Body of pancreas (tissue), 4 donors: ENCODE measurements around the gene NOB1. TPM values are rescaled to one million over a fixed set of nuclear protein-coding genes. Genes with fewer than 3 reads are reported as not detected.

Source experiments
- ATAC-seq: fragments of 150-250 bp; one replicate; pipeline ENCODE4 v1.9.1; 2016
- DNase-seq, 4 donors: peaks; one replicate each; pipeline ENCODE4 v3.0.0-alpha.2; 2019
- H3K27ac ChIP-seq, 4 donors: fragments of 200-600 bp; sonication (generic); 1 replicate in 3 of 4; 2 replicates in 1 of 4; pipeline versions ENCODE4 v1.5.1 to v1.6.1; 2016 to 2019; ENCODE audit warnings: mild to moderate bottlenecking in 1 of 4, mixed read lengths in 1 of 4, moderate library complexity in 1 of 4
- H3K27me3 ChIP-seq, 2 donors: fragments of 200-600 bp; sonication (generic); one replicate each; pipeline ENCODE4 v1.6.0; 2016; ENCODE audit warnings: mild to moderate bottlenecking in 1 of 2
- H3K36me3 ChIP-seq, 2 donors: fragments of 200-600 bp; sonication (generic); replicated peaks in 1 of 2; 2 replicates each; pipeline ENCODE4 v1.5.1; 2016; ENCODE audit warnings: low read depth in 2 of 2; ENCODE audit not compliant: insufficient read depth in 1 of 2
- H3K4me1 ChIP-seq: fragments of 200-600 bp; sonication (generic); one replicate; pipeline ENCODE4 v1.6.0; 2016
- H3K4me3 ChIP-seq, 2 donors: fragments of 200-600 bp; sonication (generic); 1 replicate in 1 of 2; 2 replicates in 1 of 2; pipeline ENCODE4 v1.5.1; 2016 to 2019
- H3K9me3 ChIP-seq, 3 donors: fragments of 200-600 bp; sonication (generic); 1 replicate in 2 of 3; 2 replicates in 1 of 3; pipeline ENCODE4 v1.5.1; 2016
- POLR2A ChIP-seq, 3 donors: fragments of 450-650 bp; IDR thresholded peaks; one replicate each; pipeline ENCODE4 v1.6.1; 2016; ENCODE audit warnings: antibody characterized with exemption in 3 of 3, mild to moderate bottlenecking in 2 of 3
- WGBS, 2 donors: methylation state at CpG; one replicate each; pipeline ENCODE4 v1.1.5; 2017; 5-methylcytosine and 5-hydroxymethylcytosine counted together
- intact Hi-C: fragments of 100-400 bp; cut with DNase I; formaldehyde crosslinking; loops from one replicate; pipeline ENCODE4 v1.15.1; 2023
- total RNA-seq, 2 donors: library from RNA; depleted of rRNA; stranded (reverse); fragments of >200 nt; gene quantifications; one replicate each; pipeline ENCODE4 v1.1.0, GENCODE V29; 2016
- TF ChIP-seq, protein P1 (sequence below), 7 experiments: fragments of 450-650 bp in 4 of 7; fragments of 200-600 bp in 3 of 7; sonication (generic) in 3 of 7; IDR thresholded peaks; one replicate each; pipeline ENCODE4 v1.5.1; 2016 to 2019; ENCODE audit warnings: antibody characterized with exemption in 7 of 7

NOB1 gene
- total RNA-seq, 2 donors from 2014 or later = 28.0 to 69.0 TPM

DNA sequence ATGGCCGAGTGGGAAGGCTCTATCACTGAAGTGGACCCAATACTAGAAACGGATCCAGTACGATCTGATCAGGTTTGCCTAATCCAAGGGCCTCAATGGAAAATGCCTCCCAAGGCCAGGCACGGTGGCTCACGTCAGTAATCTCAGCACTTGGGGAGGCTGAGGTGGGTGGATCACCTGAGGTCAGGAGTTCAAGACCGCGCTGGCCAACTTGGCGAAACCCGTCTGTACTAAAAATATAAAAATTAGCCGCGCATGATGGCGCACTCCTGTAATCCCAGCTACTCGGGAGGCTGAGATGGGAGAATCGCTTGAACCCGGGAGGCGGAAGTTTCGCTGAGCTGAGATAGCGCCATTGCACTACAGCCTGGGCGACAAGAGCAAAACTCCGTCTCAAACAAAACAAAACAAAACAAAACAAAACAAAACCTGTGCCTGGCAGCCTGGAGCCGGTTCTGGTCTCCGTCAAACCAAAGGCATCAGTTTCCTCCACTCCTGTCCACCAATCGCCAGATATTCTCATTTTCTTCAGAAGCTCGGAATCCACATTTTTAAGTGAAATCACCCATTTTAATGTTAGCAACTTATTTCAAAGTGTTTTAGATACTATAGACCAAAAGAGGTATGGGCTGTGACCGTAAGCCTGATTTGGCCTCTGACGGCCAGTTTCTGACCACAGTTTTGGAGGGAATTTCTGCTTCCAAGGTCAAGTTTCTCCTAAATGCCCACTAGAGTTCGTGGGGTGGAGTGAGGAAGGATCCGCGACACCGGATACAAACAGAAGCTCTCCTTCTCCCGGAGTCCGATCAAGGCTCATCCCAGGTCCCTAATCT, 29.0 kb downstream of the NOB1 start:
- Histone ChIP-seq H3K4me1 (peaks cover 15% of the 10 kb centered on the region), H3K27ac (peak overlapping the region; percentile 8 to 72 (median 41)), H3K27me3 (no peaks in the 10 kb centered on the region), H3K4me3 (peak overlapping the region; percentile 9 to 27), H3K9me3 (no peaks in the 10 kb centered on the region), H3K36me3 (no peaks in the 10 kb centered on the region)
- no peak for DNase-seq
- intact Hi-C loops = no loop called here
- no peak for TF ChIP-seq POLR2A (IDR thresholded peaks at IDR 0.05)
- TF ChIP-seq, protein P1, sequence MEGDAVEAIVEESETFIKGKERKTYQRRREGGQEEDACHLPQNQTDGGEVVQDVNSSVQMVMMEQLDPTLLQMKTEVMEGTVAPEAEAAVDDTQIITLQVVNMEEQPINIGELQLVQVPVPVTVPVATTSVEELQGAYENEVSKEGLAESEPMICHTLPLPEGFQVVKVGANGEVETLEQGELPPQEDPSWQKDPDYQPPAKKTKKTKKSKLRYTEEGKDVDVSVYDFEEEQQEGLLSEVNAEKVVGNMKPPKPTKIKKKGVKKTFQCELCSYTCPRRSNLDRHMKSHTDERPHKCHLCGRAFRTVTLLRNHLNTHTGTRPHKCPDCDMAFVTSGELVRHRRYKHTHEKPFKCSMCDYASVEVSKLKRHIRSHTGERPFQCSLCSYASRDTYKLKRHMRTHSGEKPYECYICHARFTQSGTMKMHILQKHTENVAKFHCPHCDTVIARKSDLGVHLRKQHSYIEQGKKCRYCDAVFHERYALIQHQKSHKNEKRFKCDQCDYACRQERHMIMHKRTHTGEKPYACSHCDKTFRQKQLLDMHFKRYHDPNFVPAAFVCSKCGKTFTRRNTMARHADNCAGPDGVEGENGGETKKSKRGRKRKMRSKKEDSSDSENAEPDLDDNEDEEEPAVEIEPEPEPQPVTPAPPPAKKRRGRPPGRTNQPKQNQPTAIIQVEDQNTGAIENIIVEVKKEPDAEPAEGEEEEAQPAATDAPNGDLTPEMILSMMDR (IDR thresholded peaks at IDR 0.05) = no peak
- WGBS, 2 donors = 61% methylated on average over 31 to 32 of the region's 32 CpGs
- no peak for ATAC-seq

DNA sequence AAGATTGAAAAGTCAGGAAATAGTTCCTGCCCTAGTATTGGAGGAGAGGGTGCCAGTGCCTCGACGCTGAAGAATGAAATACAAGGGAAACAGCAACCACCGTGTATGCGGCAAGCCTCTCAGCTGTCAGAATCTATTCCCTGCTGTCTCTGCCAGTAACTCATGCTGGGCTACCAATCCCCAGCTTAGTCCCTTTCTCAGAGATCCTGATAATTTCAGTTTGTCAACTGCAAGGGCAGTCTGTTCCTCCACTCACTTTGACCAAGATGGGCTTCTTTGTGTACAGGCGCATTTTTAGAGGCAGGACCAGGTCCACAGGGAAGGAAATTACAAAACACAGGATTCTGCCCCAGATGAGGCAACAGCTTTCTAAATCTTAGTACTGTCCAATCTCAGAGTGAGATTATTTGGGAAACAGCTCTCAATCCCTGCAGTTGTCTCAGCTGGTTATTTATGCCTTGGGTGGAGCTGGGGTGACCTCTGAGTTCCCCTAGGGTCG, 29.7 kb downstream of the NOB1 start:
- Histone ChIP-seq H3K9me3 (no peaks in the 10 kb centered on the region), H3K27me3 (no peaks in the 10 kb centered on the region), H3K4me3 (no peak overlapping the region), H3K27ac (no peak overlapping the region), H3K36me3 (no peaks in the 10 kb centered on the region), H3K4me1 (peaks cover 15% of the 10 kb centered on the region)
- no peak for TF ChIP-seq POLR2A (IDR thresholded peaks at IDR 0.05)
- TF ChIP-seq, protein P1 (IDR thresholded peaks at IDR 0.05) = no peak
- intact Hi-C loops = no loop called here
- WGBS, 2 donors = 59 to 67% methylated on average over 6 of the region's 6 CpGs
- ATAC-seq (no peak), DNase-seq (no peak)

DNA sequence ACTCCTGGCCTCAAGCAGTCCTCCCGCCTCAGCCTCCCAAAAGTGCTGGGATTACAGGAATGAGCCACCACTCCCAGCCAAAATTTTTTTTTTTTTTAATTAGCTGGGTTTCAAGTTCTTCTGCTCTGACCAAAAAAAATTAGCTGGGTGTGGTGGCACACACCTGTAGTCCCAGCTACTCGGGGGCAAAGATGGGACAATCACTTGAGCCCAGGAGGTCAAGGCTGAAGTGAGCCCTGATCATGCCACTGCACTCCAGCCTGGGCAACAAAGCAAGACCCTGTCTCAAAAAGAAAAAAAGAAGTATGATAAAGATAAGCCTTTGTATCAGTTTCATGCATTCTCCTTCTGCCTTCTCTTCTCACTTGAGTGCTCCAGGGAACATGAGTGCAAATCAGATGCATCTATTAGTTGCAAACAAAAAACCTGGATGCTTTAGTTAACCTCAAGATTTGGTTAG, 30.3 kb downstream of the NOB1 start:
- H3K27me3 ChIP-seq = no peaks in the 10 kb centered on the region
- no peak for TF ChIP-seq POLR2A (IDR thresholded peaks at IDR 0.05)
- TF ChIP-seq, protein P1 (IDR thresholded peaks at IDR 0.05) = no peak
- peaks cover 15% of the 10 kb centered on the region for H3K4me1 ChIP-seq
- intact Hi-C loops = no loop called here
- WGBS, 2 donors = 82 to 89% methylated on average over 2 of the region's 2 CpGs
- no peak overlapping the region for H3K4me3 ChIP-seq
- no peak overlapping the region for H3K27ac ChIP-seq
- no peaks in the 10 kb centered on the region for H3K9me3 ChIP-seq
- ATAC-seq (no peak), DNase-seq (no peak)
- no peaks in the 10 kb centered on the region for H3K36me3 ChIP-seq

DNA sequence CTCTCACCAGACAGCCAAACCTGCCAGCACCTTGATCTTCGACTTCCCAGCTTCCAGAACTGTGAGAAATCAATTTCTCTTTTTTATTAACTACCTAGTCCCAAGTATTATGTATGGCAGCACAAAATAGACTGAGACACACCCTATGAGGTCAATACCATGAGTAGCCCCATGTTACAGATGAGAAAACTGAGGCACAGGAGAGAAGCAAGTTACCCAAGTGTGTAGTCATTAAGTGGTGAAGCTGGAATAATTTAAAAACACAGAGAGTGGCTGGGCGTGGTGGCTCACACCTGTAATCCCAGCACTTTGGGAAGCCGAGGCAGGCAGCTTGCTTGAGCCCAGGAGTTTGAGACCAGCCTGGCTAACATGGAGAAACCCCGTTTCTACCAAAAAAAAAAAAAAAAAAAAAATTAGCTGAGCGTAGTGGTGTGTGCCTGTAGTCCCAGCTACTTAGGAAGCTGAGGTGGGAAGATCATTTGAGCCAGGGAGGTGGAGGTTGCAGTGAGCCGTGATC, 33.2 kb downstream of the NOB1 start:
- H3K4me3 ChIP-seq = no peak overlapping the region
- DNase-seq = no peak
- WGBS, 2 donors = 76 to 89% methylated on average over 6 of the region's 6 CpGs
- peaks cover 8% of the 10 kb centered on the region for H3K4me1 ChIP-seq
- H3K36me3 ChIP-seq = no peaks in the 10 kb centered on the region
- no peak overlapping the region for H3K27ac ChIP-seq
- no peak for ATAC-seq
- TF ChIP-seq POLR2A (IDR thresholded peaks at IDR 0.05) = no peak
- TF ChIP-seq, protein P1 (IDR thresholded peaks at IDR 0.05) = no peak
- intact Hi-C loops = no loop called here
- no peaks in the 10 kb centered on the region for H3K27me3 ChIP-seq
- no peaks in the 10 kb centered on the region for H3K9me3 ChIP-seq
